Esophagus muscularis mucosa (tissue), 4 donors: ENCODE measurements around the gene HPS4.

ENCODE experiments used
- CTCF ChIP-seq, 3 experiments: fragments of 200-600 bp in 2 of 3; fragments of 450-650 bp in 1 of 3; sonication (generic) in 2 of 3; IDR thresholded peaks; one replicate each; pipeline ENCODE4 v1.5.1; 2017 to 2019; ENCODE audit warnings: antibody characterized with exemption in 3 of 3, mild to moderate bottlenecking in 2 of 3, moderate library complexity in 1 of 3
- EP300 ChIP-seq: sonication (generic); formaldehyde crosslinking; IDR thresholded peaks from one replicate; pipeline ENCODE4 v1.6.1; 2017; ENCODE audit warnings: antibody characterized with exemption
- POLR2A ChIP-seq: fragments of 450-650 bp; IDR thresholded peaks from one replicate; pipeline ENCODE4 v1.6.1; 2017; ENCODE audit warnings: antibody characterized with exemption, moderate library complexity, mild to moderate bottlenecking, low read depth

- TF ChIP-seq CTCF (IDR thresholded peaks at IDR 0.05) (no peak), EP300 (no peak), POLR2A (no peak)
Observed at GRCh38 chr22:26437694-26438392, 45.7 kb downstream of the HPS4 start.
